ENCODE measurements around the gene MEGF11.

Gene MEGF11

GRCh38 chr15:66237513-66238235, 15.9 kb downstream of the MEGF11 start:
- no peak for DNase-seq

GRCh38 chr15:66236806-66237375, 16.7 kb downstream of the MEGF11 start:
- DNase-seq: no peak

- no peak for DNase-seq
Measured at GRCh38 chr15:66235866-66236265, 17.7 kb downstream of the MEGF11 start.

GRCh38 chr15:66234798-66235197, 18.8 kb downstream of the MEGF11 start:
- no peak for DNase-seq

GRCh38 chr15:66233487-66234415, 19.8 kb downstream of the MEGF11 start:
- no peak for DNase-seq

GRCh38 chr15:66232267-66232625, 21.3 kb downstream of the MEGF11 start:
- no peak for DNase-seq

- no peak for DNase-seq
Measured at GRCh38 chr15:66231394-66232266, 21.9 kb downstream of the MEGF11 start.

- no peak for DNase-seq
Measured at GRCh38 chr15:66229790-66230465, 23.6 kb downstream of the MEGF11 start.

GRCh38 chr15:66228807-66229735, 24.5 kb downstream of the MEGF11 start:
- no peak for DNase-seq

GRCh38 chr15:66226736-66227135, 26.8 kb downstream of the MEGF11 start:
- no peak for DNase-seq

GRCh38 chr15:66225656-66226274, 27.8 kb downstream of the MEGF11 start:
- DNase-seq: no peak

- DNase-seq: no peak
Measured at GRCh38 chr15:66224946-66225345, 28.6 kb downstream of the MEGF11 start.

GRCh38 chr15:66222273-66223198, 31.0 kb downstream of the MEGF11 start:
- DNase-seq: no peak

GRCh38 chr15:66221126-66221525, 32.4 kb downstream of the MEGF11 start:
- DNase-seq: no peak

- DNase-seq: no peak
Measured at GRCh38 chr15:66220601-66221000, 32.9 kb downstream of the MEGF11 start.

GRCh38 chr15:66219339-66219738, 34.2 kb downstream of the MEGF11 start:
- no peak for DNase-seq

GRCh38 chr15:66216806-66217205, 36.7 kb downstream of the MEGF11 start:
- DNase-seq: no peak

- DNase-seq: no peak
Measured at GRCh38 chr15:66215811-66216210, 37.7 kb downstream of the MEGF11 start.

GRCh38 chr15:66214246-66214645, 39.3 kb downstream of the MEGF11 start:
- DNase-seq: no peak

- no peak for DNase-seq
Measured at GRCh38 chr15:66212563-66212921, 41.0 kb downstream of the MEGF11 start.

Measured in stimulated activated CD4-positive, alpha-beta T cell treated with anti-CD3 and anti-CD28 coated beads, Interleukin-1b, Interleukin-23, amount 100 ng/mL, for 48 hours (primary cell).